ENCODE results near the gene ACOT7.

- TF ChIP-seq CTCF (IDR thresholded peaks at IDR 0.05 in 8 of 11, conservative IDR thresholded peaks at IDR 0.05 in 3 of 11) (peak; percentile 85 to 98 (median 95)), POLR2A (IDR thresholded peaks at IDR 0.05) (no peak), POLR2AphosphoS5 (IDR thresholded peaks at IDR 0.05) (peak; percentile 64 to 73 (median 67))
Measured at GRCh38 chr1:6246497-6247467, 146.8 kb downstream of the ACOT7 start.
